Muscle of leg (tissue), 16 donors: ENCODE results near the gene NLRP11. TPM values are rescaled to one million over a fixed set of nuclear protein-coding genes. Genes with fewer than 3 reads are reported as not detected.

Source experiments
- DNase-seq: peaks from one replicate; pipeline ENCODE4 v3.0.0; 2013
- H3K27ac ChIP-seq: one replicate; pipeline ENCODE4 v1.5.1; 2013; ENCODE audit warnings: mild to moderate bottlenecking, low read length, control low read depth
- H3K27me3 ChIP-seq: one replicate; pipeline ENCODE4 v1.6.1; 2013; ENCODE audit warnings: low read length; ENCODE audit not compliant: control insufficient read depth, insufficient read depth
- H3K36me3 ChIP-seq: one replicate; pipeline ENCODE4 v1.6.1; 2013; ENCODE audit warnings: low read length; ENCODE audit not compliant: control insufficient read depth, insufficient read depth
- H3K4me1 ChIP-seq: one replicate; pipeline ENCODE4 v1.6.1; 2013; ENCODE audit warnings: low read length; ENCODE audit not compliant: control insufficient read depth, insufficient read depth
- H3K4me3 ChIP-seq: one replicate; pipeline ENCODE4 v1.5.1; 2013; ENCODE audit warnings: low read length, control low read depth
- H3K9me3 ChIP-seq: replicated peaks from 2 replicates; pipeline ENCODE4 v1.6.1; 2013; ENCODE audit warnings: low read depth, low read length; ENCODE audit not compliant: control insufficient read depth
- WGBS: methylation state at CpG from one replicate; pipeline ENCODE4 v1.1.5; 2013; ENCODE audit warnings: missing lambda C conversion rate; ENCODE audit not compliant: insufficient coverage; 5-methylcytosine and 5-hydroxymethylcytosine counted together
- long read RNA-seq, 11 donors: transcript quantifications; one replicate each; lab custom pipeline, GENCODE V29; 2026
- polyA plus RNA-seq, 8 donors: library from polyadenylated mRNA; unstranded; fragments of 120-200 nt; gene quantifications; one replicate each; pipeline versions ENCODE4 v1.2.1 to v1.2.3, GENCODE V29; 2013; ENCODE audit warnings: inconsistent platforms in 1 of 8, low replicate concordance in 1 of 8; ENCODE audit not compliant: insufficient read length in 8 of 8, insufficient read depth in 1 of 8
- total RNA-seq: library from RNA; stranded (reverse); fragments of 120-200 nt; gene quantifications from one replicate; pipeline ENCODE4 v1.2.4, GENCODE V29; 2013

The NLRP11 gene
- not detected for total RNA-seq
- under 1 TPM in 1 of 8 donors, not detected in 7; 0.04 TPM for polyA plus RNA-seq
- long read RNA-seq, donor 1, result 0 reads
- long read RNA-seq, donor 2, result 0 reads
- long read RNA-seq, donor 3, result 0 reads
- long read RNA-seq, donor 4, result 0 reads
- long read RNA-seq, donor 5, result 0 reads
- long read RNA-seq, donor 6, result 0 reads
- long read RNA-seq, donor 7, result 0 reads
- long read RNA-seq, donor 8, result 0 reads
- long read RNA-seq, donor 9, result 0 reads
- long read RNA-seq, donor 10, result 0 reads
- long read RNA-seq, donor 11, result 0 reads

GRCh38 chr19:55831846-55832245 is at the start of gene NLRP11:
Gene NLRP11, minus strand, starts transcription at chr19:55831999. Its CDS starts 13,825 bp downstream, at chr19:55818174.
- Histone ChIP-seq H3K27ac (no peak within 1 kb of the TSS), H3K4me3 (no peak within 1 kb of the TSS), H3K9me3 (no peaks in the 10 kb centered on the region), H3K36me3 (no peaks in the 10 kb centered on the region), H3K27me3 (no peaks in the 10 kb centered on the region), H3K4me1 (no peaks in the 10 kb centered on the region)
- no peak for DNase-seq
- 94% methylated on average over 7 of the region's 10 CpGs for WGBS

GRCh38 chr19:55877211-55877610 is 45.4 kb upstream of the NLRP11 start:
- H3K9me3 ChIP-seq, result peaks cover 36% of the 10 kb centered on the region
- no peaks in the 10 kb centered on the region for H3K36me3 ChIP-seq
- H3K27ac ChIP-seq, result no peak overlapping the region
- 60% methylated on average over 3 of the region's 3 CpGs for WGBS
- no peaks in the 10 kb centered on the region for H3K27me3 ChIP-seq
- DNase-seq, result no peak
- no peaks in the 10 kb centered on the region for H3K4me1 ChIP-seq
- no peak overlapping the region for H3K4me3 ChIP-seq

- no peaks in the 10 kb centered on the region for H3K27me3 ChIP-seq
- no peaks in the 10 kb centered on the region for H3K4me1 ChIP-seq
- peaks cover 27% of the 10 kb centered on the region for H3K9me3 ChIP-seq
- no peaks in the 10 kb centered on the region for H3K36me3 ChIP-seq
- WGBS, result 84% methylated on average over 7 of the region's 11 CpGs
- no peak overlapping the region for H3K27ac ChIP-seq
- no peak for DNase-seq
- no peak overlapping the region for H3K4me3 ChIP-seq
These were observed 38.9 kb upstream of the NLRP11 start for GRCh38 chr19:55870736-55871135.

- H3K27me3 ChIP-seq, result no peaks in the 10 kb centered on the region
- H3K9me3 ChIP-seq, result peaks cover 29% of the 10 kb centered on the region
- no peak for DNase-seq
- no peaks in the 10 kb centered on the region for H3K4me1 ChIP-seq
- no peaks in the 10 kb centered on the region for H3K36me3 ChIP-seq
- H3K4me3 ChIP-seq, result no peak overlapping the region
- WGBS, result 88% methylated on average over 6 of the region's 7 CpGs
- no peak overlapping the region for H3K27ac ChIP-seq
These were observed 35.3 kb upstream of the NLRP11 start for GRCh38 chr19:55867101-55867500.

GRCh38 chr19:55866521-55866920 is 34.7 kb upstream of the NLRP11 start:
- peaks cover 31% of the 10 kb centered on the region for H3K9me3 ChIP-seq

GRCh38 chr19:55858969-55859368 is 27.2 kb upstream of the NLRP11 start:
- no peaks in the 10 kb centered on the region for H3K27me3 ChIP-seq
- no peak overlapping the region for H3K27ac ChIP-seq
- peaks cover 40% of the 10 kb centered on the region for H3K9me3 ChIP-seq
- no peak overlapping the region for H3K4me3 ChIP-seq
- 53% methylated on average over 2 of the region's 5 CpGs for WGBS
- H3K4me1 ChIP-seq, result no peaks in the 10 kb centered on the region
- H3K36me3 ChIP-seq, result no peaks in the 10 kb centered on the region
- no peak for DNase-seq

More at GRCh38 chr19:55866521-55866920, 34.7 kb upstream of the NLRP11 start:
- no peak overlapping the region for H3K4me3 ChIP-seq
- H3K27ac ChIP-seq, result no peak overlapping the region
- WGBS, result 53% methylated on average over 2 of the region's 3 CpGs
- no peaks in the 10 kb centered on the region for H3K36me3 ChIP-seq
- DNase-seq, result no peak
- no peaks in the 10 kb centered on the region for H3K27me3 ChIP-seq
- no peaks in the 10 kb centered on the region for H3K4me1 ChIP-seq

GRCh38 chr19:55858401-55858800 is 26.6 kb upstream of the NLRP11 start:
- Histone ChIP-seq H3K4me1 (no peaks in the 10 kb centered on the region), H3K36me3 (no peaks in the 10 kb centered on the region), H3K27ac (no peak overlapping the region), H3K9me3 (peaks cover 39% of the 10 kb centered on the region), H3K27me3 (no peaks in the 10 kb centered on the region), H3K4me3 (no peak overlapping the region)
- WGBS, result 88% methylated on average over 9 of the region's 14 CpGs
- no peak for DNase-seq

- Histone ChIP-seq H3K4me3 (no peak overlapping the region), H3K27me3 (no peaks in the 10 kb centered on the region), H3K9me3 (peaks cover 41% of the 10 kb centered on the region), H3K36me3 (no peaks in the 10 kb centered on the region), H3K27ac (no peak overlapping the region), H3K4me1 (no peaks in the 10 kb centered on the region)
- 91% methylated on average over 23 of the region's 23 CpGs for WGBS
- no peak for DNase-seq
These were observed 26.2 kb upstream of the NLRP11 start for GRCh38 chr19:55857974-55858373.

GRCh38 chr19:55857149-55857548 is 25.4 kb upstream of the NLRP11 start:
- Histone ChIP-seq H3K27ac (no peak overlapping the region), H3K4me3 (no peak overlapping the region), H3K36me3 (no peaks in the 10 kb centered on the region), H3K27me3 (no peaks in the 10 kb centered on the region), H3K9me3 (peaks cover 42% of the 10 kb centered on the region), H3K4me1 (no peaks in the 10 kb centered on the region)
- WGBS, result 82% methylated on average over 2 of the region's 4 CpGs
- DNase-seq, result no peak

GRCh38 chr19:55855160-55855559 is 23.4 kb upstream of the NLRP11 start:
- no peak for DNase-seq
- Histone ChIP-seq H3K36me3 (no peaks in the 10 kb centered on the region), H3K4me1 (no peaks in the 10 kb centered on the region), H3K27ac (no peak overlapping the region), H3K4me3 (no peak overlapping the region), H3K9me3 (peaks cover 35% of the 10 kb centered on the region), H3K27me3 (no peaks in the 10 kb centered on the region)
- no CpG with 5 or more reads among the region's 1 CpG for WGBS

- no CpG with 5 or more reads among the region's 4 CpGs for WGBS
- no peak for DNase-seq
- Histone ChIP-seq H3K9me3 (no peaks in the 10 kb centered on the region), H3K27me3 (no peaks in the 10 kb centered on the region), H3K36me3 (no peaks in the 10 kb centered on the region), H3K27ac (no peak overlapping the region), H3K4me3 (no peak overlapping the region), H3K4me1 (no peaks in the 10 kb centered on the region)
These were observed 7.1 kb upstream of the NLRP11 start for GRCh38 chr19:55838906-55839305.
